HG03378 (cell line): ENCODE results near the gene NLRP4.

Source experiments
- ATAC-seq: cut with Tn5 transposase; IDR thresholded peaks from one replicate; pipeline ENCODE4 v1.9.1; 2021; ENCODE audit warnings: mild to moderate bottlenecking, moderate library complexity; ENCODE audit not compliant: unreplicated experiment

The NLRP4 gene, protein sequence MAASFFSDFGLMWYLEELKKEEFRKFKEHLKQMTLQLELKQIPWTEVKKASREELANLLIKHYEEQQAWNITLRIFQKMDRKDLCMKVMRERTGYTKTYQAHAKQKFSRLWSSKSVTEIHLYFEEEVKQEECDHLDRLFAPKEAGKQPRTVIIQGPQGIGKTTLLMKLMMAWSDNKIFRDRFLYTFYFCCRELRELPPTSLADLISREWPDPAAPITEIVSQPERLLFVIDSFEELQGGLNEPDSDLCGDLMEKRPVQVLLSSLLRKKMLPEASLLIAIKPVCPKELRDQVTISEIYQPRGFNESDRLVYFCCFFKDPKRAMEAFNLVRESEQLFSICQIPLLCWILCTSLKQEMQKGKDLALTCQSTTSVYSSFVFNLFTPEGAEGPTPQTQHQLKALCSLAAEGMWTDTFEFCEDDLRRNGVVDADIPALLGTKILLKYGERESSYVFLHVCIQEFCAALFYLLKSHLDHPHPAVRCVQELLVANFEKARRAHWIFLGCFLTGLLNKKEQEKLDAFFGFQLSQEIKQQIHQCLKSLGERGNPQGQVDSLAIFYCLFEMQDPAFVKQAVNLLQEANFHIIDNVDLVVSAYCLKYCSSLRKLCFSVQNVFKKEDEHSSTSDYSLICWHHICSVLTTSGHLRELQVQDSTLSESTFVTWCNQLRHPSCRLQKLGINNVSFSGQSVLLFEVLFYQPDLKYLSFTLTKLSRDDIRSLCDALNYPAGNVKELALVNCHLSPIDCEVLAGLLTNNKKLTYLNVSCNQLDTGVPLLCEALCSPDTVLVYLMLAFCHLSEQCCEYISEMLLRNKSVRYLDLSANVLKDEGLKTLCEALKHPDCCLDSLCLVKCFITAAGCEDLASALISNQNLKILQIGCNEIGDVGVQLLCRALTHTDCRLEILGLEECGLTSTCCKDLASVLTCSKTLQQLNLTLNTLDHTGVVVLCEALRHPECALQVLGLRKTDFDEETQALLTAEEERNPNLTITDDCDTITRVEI

DNA sequence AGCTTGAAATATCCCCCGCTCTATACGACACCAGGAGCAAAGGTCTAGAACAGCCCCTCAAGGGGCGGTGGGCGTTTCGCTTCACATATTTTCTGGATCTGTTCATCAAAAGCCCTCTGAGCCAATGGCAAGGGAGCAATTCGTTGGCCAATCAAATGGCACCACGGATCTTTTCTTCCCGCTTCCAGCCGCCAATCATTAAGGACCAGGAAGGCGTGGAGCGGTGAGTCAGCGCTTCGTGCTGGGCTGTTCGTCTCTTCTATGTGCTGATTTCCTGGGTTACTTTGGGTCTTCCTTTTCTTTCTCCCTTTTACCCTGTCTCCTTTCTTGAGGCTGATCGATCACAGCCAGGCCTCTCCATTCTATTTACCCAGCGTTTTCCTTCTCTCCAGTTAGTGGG is at the start of gene NLRP4:
TSS of gene NLRP4 (plus strand) at position 201 of the 400 bp plus-strand sequence. CDS start 15,541 bp downstream, outside the sequence.
- no peak for ATAC-seq

DNA sequence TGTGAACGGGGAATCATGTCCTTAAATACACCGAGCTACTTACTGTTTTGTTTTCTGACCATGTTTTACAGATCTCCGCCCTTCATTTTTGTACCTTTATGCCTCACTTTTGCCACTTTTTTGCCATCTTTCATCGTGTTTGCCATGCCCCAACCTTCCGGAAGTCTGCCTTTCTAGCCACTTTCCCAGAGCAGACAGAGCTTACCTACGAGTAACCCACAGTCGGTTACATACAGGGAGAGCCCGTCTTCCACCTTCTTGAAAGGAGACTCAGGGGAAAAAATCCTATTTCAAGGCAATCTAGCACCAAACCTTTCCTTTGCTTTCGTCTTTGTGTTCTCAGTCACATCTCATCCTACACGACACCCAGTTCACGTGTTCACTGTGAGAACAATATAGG is 41.3 kb upstream of the NLRP4 start:
- no peak for ATAC-seq

DNA sequence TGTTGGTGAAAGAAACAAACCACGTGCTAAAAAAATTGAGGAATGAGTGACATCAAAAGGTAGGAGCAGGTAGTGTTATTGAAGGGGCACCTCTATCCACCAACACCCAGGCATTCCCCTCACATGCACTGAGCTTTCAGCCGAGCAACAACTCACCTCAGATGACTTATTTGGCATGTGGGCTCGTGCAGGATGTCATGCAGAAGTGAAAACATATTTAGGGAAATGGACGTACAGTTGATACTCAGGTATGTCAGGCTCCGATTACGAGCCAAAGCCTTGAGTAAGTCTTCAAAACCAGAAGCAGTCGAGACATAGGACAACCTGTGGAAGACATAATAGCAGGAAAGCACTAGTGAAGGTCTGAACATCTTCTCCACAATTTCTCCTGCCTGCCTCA is 34.9 kb upstream of the NLRP4 start:
- no peak for ATAC-seq

DNA sequence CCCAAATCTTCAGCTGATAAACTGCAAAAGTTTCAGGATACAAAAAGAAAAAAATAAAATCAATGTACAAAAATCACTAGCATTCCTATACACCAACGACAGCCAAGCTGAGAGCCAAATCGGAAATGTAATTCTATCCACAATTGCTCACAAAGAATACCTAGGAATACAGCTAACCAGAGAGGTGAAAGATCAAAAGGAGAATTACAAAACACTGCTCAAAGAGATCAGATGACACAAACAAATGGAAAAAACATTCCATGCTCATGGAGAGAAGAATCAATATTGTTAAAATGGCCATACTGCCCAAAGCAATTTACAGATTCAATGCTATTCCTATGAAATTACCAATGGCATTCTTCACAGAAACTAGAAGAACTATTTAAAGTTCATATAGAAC is 34.1 kb upstream of the NLRP4 start:
- ATAC-seq = no peak

DNA sequence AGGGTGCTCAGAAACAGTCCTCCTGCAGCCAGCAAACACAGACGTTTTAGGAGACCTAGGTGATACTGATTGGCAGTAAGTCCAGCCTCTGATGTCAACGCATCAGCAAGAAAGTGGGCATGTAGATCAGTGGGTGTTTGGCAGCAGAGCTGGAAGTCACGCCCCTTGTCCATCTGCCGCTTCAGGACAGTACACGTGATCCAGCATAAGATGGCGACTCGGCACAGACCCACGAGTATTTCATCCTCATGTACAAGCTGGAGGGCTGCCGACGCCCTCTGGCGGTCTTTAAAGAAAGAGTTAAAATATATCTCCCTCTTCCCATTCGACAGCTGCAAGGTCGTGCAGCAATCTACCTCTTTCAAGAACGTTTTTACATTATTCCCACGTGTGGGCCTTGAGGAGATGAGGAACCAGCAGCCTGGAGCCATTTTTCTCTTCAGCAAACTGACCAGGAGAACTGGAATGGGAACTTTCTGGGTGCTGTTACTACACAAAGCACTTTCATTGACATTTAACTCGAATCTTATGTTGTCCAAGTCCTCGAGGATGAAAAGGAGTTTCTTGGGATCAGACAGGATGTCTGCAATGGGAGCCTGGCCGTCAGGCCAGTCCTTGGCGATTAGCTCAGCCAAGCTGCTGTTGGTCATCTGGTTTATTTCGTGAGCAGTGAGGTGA is 26.8 kb upstream of the NLRP4 start:
- no peak for ATAC-seq

DNA sequence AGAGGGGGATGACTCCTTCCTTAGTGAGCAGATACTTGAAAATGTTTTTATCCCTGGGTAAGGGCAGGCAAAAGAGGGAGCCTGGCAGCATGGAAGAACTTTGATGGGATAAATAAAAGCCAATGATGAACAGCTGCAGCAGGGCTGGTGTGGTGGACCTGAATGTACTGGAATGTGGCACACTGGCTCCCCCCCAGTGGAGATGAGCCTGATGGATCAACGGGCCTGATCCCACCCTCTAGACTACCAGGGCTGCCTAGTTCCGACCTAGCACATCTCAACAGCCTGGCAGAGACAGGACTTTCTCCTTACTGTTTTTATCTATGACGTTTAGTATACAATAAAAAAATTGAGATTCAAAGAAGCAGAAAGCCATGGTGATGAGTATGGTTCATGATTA is 25.0 kb upstream of the NLRP4 start:
- ATAC-seq = no peak

DNA sequence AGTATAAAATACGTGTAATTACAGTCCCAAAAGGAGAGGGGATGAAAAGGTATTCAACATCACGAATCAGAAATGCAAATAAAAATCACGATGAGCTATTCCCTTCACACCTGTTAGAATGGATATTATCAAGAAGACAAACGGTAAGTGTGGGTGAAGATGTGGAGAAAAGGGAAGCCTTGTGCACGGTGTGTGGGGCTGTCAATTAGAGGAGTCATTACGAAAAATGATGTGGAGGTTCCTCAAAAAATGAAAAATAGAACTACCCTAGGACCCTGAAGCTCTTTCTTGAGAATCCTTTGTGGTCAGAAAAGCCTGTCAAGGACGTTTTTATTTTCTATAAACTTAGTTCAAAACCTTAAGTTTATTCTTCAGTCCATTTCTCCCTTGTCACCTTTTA is 23.9 kb upstream of the NLRP4 start:
- ATAC-seq = no peak

DNA sequence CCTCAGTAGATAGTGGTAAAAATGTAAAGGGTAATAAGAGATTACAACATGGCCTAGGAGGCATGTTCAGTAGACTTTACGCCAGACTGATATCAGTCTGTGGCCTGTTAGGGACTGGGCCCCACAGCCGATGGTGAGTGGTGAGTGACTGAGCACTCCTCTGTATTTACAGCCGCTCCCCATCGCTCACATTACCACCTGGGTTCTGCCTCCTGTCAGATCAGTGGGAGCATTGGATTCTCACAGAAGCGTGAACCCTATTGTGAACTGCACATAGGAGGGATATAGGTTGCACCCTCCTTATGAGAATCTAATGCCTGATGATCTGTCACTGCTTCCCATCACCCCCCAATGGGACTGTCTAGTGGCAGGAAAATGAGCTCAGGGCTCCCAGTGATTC is 22.4 kb upstream of the NLRP4 start:
- ATAC-seq = no peak

DNA sequence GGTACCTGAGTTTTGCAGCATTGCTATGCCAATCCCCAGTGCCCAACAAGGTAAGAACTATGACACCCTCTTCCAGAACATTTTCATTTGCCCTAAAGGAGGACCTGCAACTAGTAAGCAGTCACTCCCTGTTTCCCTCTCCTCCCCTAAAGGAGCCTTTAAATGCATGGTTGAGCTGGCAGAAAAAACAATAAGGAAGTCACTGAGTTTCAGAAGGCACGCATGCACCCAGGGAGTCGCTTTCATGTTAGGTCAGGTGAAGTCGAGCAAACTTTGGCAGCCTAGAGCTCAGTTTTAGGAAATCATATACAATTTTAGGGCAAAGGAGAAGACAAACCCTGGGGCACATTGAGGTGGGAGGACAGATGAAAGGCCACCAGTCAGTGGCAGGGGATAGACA is 16.3 kb upstream of the NLRP4 start:
- no peak for ATAC-seq

DNA sequence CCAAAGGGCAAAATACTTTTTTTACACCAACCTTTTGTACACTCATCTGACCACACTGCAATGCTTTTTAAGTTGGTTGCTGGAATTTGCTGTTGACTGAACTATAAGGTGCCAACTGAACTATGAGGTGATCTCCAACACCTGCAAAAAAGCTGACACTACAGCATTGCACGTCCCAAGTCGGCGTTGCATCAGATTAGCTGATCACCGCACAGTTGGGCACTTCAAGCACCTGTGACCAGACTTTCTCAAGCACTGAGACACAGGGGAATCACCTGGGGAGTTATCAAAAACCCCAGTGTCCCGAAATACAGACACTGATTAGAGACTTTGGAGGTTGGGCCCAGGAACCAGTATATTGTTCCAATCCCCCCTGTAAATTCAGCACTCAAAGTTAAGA is 5.7 kb upstream of the NLRP4 start:
- no peak for ATAC-seq

DNA sequence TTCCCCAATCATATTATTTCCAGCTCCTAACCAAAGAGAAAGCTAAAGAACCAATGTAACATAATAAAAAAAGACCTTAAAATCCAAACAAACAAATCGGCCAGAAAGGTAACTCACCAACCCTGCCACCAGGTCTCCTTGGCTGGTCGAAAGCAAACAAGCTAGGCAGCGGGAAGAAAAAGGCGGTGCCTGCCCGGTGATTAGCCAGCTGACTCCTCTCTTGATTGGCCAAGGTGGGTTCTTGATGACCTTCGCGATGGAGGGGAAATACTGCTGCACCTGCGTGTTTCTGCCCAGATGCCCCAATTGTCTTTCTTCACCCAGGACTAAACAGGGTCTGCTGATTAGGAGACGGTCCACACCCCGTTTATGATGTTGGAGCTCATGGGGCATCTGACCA is 4.5 kb upstream of the NLRP4 start, which contains the start of gene NLRP11:
TSS of gene NLRP11 (minus strand) at position 154 of the 400 bp plus-strand sequence. CDS start 13,825 bp downstream, outside the sequence.
- ATAC-seq = no peak

DNA sequence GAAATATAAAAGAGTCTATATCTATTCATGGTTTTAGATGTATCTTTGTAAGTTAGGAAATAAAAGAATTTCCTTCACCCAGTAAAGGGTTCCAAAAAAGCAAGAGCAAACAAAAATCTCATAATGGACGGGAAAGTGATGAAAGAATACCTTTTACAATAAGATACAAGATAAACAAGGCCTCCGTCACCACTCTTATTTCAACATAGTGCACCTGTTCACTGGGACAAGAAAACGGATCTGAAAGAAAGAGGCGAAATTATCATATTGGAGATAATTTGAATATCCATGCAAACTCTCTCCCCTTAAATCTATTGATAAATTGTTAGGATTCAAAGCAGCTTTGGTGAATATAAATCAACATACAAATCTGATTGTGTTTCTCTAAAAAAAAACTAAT is 3.7 kb upstream of the NLRP4 start:
- ATAC-seq = no peak

DNA sequence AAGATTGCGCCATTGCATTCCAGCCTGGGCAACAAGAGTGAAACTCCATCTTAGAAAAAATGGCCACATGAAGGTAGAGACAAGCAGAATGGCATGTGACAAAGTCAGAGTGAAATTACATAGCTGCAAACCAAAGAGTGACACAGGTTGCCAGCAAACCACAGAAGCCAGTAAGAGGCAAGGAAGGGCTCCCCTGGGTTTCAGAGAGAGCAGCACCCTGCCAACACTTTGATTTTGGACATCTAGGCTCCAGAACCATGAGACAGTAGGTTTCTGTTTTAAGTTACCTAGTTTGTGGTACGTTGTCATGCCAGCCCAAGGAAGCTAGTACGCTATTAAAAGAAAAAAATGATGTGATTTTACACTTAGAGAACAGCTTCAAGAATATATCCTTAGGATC is 1.9 kb downstream of the NLRP4 start:
- ATAC-seq = no peak

DNA sequence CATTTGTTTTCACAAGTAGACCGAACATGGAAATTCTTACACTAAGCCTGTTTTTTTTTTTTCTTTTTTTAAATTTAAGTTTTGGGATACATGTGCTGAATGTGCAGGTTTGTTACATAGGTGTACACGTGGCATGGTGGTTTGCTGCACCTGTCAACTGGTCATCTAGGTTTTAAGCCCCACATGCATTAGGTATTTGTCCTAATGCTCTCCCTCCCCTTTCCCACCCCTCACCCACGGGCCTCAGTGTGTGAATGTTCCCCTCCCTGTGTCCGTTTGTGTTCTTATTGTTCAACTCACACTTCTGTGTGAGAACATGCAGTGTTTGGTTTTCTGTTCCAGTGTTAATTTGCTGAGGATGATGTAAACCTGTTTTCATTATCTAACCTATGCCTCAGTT is 2.6 kb downstream of the NLRP4 start:
- no peak for ATAC-seq

DNA sequence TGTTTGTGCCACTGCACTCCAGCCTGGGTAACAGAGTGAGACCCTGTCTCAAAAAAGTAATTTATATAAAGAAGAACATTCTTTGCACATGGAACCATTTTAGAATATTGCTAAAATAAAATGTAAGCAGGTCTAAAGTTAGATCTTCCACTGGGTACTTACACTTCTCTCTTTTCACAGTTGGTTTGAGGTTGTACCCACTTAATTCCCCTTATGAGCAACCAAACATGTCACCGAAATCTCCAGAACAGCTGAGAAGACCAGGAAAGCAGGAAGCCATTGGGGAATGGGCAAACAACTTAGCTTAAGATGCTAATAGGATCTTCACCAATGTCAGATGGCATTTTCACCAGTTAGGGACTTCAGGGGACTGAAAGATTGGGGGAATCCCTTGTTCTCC is 18.8 kb downstream of the NLRP4 start:
- ATAC-seq = no peak

DNA sequence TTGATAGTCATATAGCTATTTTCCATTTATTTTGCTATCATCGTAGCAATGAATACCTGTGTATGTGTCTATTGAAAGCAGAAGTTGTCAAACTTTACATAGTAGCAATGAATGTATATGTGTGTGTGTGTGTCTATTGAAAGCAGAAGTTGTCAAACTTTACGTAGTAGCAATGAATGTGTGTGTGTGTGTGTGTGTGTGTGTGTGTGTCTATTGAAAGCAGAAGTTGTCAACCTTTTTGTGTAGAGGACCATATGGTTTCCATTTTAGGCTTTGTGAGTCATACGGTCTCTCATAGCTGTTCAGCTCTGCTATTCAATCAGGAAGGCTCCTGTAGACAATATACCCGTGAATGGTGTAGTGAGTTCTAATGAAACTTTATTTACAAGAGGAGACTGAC is 20.8 kb downstream of the NLRP4 start:
- no peak for ATAC-seq

DNA sequence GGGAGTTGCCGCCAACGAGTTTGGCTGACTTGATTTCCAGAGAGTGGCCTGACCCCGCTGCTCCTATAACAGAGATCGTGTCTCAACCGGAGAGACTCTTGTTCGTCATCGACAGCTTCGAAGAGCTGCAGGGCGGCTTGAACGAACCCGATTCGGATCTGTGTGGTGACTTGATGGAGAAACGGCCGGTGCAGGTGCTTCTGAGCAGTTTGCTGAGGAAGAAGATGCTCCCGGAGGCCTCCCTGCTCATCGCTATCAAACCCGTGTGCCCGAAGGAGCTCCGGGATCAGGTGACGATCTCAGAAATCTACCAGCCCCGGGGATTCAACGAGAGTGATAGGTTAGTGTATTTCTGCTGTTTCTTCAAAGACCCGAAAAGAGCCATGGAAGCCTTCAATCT is 21.6 kb downstream of the NLRP4 start:
- ATAC-seq = no peak

DNA sequence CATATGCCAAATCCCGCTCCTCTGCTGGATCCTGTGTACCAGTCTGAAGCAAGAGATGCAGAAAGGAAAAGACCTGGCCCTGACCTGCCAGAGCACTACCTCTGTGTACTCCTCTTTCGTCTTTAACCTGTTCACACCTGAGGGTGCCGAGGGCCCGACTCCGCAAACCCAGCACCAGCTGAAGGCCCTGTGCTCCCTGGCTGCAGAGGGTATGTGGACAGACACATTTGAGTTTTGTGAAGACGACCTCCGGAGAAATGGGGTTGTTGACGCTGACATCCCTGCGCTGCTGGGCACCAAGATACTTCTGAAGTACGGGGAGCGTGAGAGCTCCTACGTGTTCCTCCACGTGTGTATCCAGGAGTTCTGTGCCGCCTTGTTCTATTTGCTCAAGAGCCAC is 22.1 kb downstream of the NLRP4 start:
- no peak for ATAC-seq

DNA sequence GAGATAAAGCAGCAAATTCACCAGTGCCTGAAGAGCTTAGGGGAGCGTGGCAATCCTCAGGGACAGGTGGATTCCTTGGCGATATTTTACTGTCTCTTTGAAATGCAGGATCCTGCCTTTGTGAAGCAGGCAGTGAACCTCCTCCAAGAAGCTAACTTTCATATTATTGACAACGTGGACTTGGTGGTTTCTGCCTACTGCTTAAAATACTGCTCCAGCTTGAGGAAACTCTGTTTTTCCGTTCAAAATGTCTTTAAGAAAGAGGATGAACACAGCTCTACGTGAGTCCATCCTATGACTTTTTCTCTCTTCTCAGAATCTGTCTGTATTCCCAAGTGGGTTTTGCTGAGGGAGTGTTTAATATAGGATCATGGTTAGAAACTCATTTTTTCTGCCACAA is 22.6 kb downstream of the NLRP4 start:
- ATAC-seq = no peak

DNA sequence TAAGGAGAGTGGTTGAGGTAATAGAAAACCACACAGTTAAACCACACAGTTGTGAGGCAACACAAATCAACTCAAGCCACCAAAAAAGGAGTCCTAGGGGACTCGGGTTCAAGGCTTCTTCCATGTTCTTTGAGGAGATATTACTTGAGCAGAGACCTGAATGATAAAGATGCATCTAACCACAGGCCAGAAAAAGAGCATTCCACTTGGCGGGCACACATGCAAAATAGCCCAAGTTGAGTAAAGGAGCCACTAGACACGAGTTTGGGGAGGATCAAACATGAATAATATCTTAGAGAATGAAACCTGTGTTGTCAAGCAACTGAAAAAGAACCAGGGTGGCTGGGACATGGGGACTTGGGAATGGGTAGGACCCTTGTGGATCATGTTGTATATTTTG is 30.2 kb downstream of the NLRP4 start:
- no peak for ATAC-seq

DNA sequence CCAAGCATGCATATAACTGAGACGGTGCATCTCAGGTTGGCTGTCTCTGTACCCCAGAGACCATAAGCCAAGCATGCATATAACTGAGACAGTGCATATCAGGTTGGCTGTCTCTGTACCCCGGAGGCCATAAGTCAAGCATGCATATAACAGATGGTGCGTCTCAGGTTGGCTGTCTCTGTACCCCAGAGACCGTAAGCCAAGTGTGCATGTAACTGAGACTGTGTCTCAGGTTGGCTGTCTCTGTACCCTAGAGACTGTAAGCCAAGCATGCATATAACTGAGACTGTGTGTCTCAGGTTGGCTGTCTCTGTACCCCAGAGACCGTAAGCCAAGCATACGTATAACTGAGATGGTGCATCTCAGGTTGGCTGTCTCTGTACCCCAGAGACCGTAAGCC is 30.8 kb downstream of the NLRP4 start:
- no peak for ATAC-seq
